Effector CD4-positive, alpha-beta T cell (primary cell): ENCODE results near the gene OLFML2B.

Source experiments
- DNase-seq: peaks from one replicate; pipeline ENCODE4 v3.0.0-alpha.2; 2020

The OLFML2B gene

GRCh38 chr1:161943737-161944136 is 79.9 kb downstream of the OLFML2B start:
- DNase-seq, result no peak

GRCh38 chr1:161941726-161942436 is 81.8 kb downstream of the OLFML2B start:
- no peak for DNase-seq

GRCh38 chr1:161940866-161941591 is 82.6 kb downstream of the OLFML2B start:
- DNase-seq, result no peak

GRCh38 chr1:161936786-161937185 is 86.9 kb downstream of the OLFML2B start:
- no peak for DNase-seq

GRCh38 chr1:161935264-161935663 is 88.4 kb downstream of the OLFML2B start:
- DNase-seq, result no peak

- DNase-seq, result no peak
Observed at GRCh38 chr1:161933592-161934588, 89.8 kb downstream of the OLFML2B start.
